ENCODE measurements around the gene WNT5B. TPM values are rescaled to one million over a fixed set of nuclear protein-coding genes. Genes with fewer than 3 reads are reported as not detected.

WNT5B gene
- polyA plus RNA-seq, 1 donor, result 34.3 TPM

- DNase-seq (ENCODE audit: low read depth), result no peak
Observed at GRCh38 chr12:1630133-1630826, 1.2 kb downstream of the WNT5B start.

- no peak for DNase-seq (ENCODE audit: low read depth)
Observed at GRCh38 chr12:1630827-1631591, 2.0 kb downstream of the WNT5B start.

GRCh38 chr12:1632702-1633101, 3.7 kb downstream of the WNT5B start:
- DNase-seq (ENCODE audit: low read depth), result no peak

- no peak for DNase-seq (ENCODE audit: low read depth)
Observed at GRCh38 chr12:1633459-1633858, 4.4 kb downstream of the WNT5B start.

GRCh38 chr12:1634149-1634548, 5.1 kb downstream of the WNT5B start:
- no peak for DNase-seq (ENCODE audit: low read depth)

GRCh38 chr12:1634590-1635191, 5.7 kb downstream of the WNT5B start:
- no peak for DNase-seq (ENCODE audit: low read depth)

- no peak for DNase-seq (ENCODE audit: low read depth)
Observed at GRCh38 chr12:1635301-1636095, 6.5 kb downstream of the WNT5B start.

- peak; percentile 63 for DNase-seq (ENCODE audit: low read depth)
Observed at GRCh38 chr12:1638203-1638602, 9.2 kb downstream of the WNT5B start.

GRCh38 chr12:1639538-1639937, 10.5 kb downstream of the WNT5B start:
- no peak for DNase-seq (ENCODE audit: low read depth)

- no peak for DNase-seq (ENCODE audit: low read depth)
Observed at GRCh38 chr12:1640328-1641234, 11.6 kb downstream of the WNT5B start.

GRCh38 chr12:1642513-1642912, 13.5 kb downstream of the WNT5B start:
- DNase-seq (ENCODE audit: low read depth), result no peak

GRCh38 chr12:1643043-1643442, 14.0 kb downstream of the WNT5B start:
- DNase-seq (ENCODE audit: low read depth), result no peak

- DNase-seq (ENCODE audit: low read depth), result no peak
Observed at GRCh38 chr12:1643905-1644533, 15.0 kb downstream of the WNT5B start.

- peak; percentile 91 for DNase-seq (ENCODE audit: low read depth)
Observed at GRCh38 chr12:1644534-1645438, 15.8 kb downstream of the WNT5B start.

- no peak for DNase-seq (ENCODE audit: low read depth)
Observed at GRCh38 chr12:1645819-1646218, 16.8 kb downstream of the WNT5B start.

GRCh38 chr12:1646569-1647284, 17.7 kb downstream of the WNT5B start:
- DNase-seq (ENCODE audit: low read depth), result no peak

- no peak for DNase-seq (ENCODE audit: low read depth)
Observed at GRCh38 chr12:1647285-1647669, 18.2 kb downstream of the WNT5B start.

- DNase-seq (ENCODE audit: low read depth), result no peak
Observed at GRCh38 chr12:1650260-1650977, 21.4 kb downstream of the WNT5B start.
